ENCODE results near the gene NDUFA5. TPM values are rescaled to one million over a fixed set of nuclear protein-coding genes. Genes with fewer than 3 reads are reported as not detected.
"Not testable (repeated sequence)": the region's sequence is repeated elsewhere in the genome, so short reads cannot be mapped to it uniquely, and the experiment has no call there.

Gene NDUFA5
- total RNA-seq, 2 donors from 2014 or later = 86.0 to 129 TPM

DNA sequence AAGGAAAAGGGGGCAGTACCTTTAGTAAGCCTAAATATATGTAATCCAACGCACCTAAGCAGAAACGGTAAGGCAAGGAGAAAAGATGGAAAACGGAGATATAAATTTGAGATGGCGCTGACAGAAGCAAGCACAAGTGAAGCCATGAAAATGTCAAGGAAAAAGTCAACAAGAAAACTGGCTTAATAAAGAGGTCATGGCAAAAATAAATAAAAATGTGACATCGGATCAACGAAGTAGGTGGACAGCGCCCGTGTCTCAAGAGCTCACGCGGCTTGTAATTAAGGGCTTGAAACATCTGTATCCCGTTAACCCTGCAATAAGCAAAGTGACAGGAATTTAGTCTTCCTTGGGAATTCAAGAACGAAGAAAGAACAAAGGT, 611 bp downstream of the NDUFA5 start:
- peaks cover 5% of the 10 kb centered on the region for H3K4me1 ChIP-seq
- H3K27ac ChIP-seq = peak overlapping the region; percentile 66
- H3K9me3 ChIP-seq = no peaks in the 10 kb centered on the region
- no peaks in the 10 kb centered on the region for H3K36me3 ChIP-seq
- TF ChIP-seq, protein P1, sequence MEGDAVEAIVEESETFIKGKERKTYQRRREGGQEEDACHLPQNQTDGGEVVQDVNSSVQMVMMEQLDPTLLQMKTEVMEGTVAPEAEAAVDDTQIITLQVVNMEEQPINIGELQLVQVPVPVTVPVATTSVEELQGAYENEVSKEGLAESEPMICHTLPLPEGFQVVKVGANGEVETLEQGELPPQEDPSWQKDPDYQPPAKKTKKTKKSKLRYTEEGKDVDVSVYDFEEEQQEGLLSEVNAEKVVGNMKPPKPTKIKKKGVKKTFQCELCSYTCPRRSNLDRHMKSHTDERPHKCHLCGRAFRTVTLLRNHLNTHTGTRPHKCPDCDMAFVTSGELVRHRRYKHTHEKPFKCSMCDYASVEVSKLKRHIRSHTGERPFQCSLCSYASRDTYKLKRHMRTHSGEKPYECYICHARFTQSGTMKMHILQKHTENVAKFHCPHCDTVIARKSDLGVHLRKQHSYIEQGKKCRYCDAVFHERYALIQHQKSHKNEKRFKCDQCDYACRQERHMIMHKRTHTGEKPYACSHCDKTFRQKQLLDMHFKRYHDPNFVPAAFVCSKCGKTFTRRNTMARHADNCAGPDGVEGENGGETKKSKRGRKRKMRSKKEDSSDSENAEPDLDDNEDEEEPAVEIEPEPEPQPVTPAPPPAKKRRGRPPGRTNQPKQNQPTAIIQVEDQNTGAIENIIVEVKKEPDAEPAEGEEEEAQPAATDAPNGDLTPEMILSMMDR (IDR thresholded peaks at IDR 0.05) = no peak
- peak overlapping the region; percentile 92 to 97 for H3K9ac ChIP-seq (ENCODE audit: low read depth in 2 of 2, low read length in 2 of 2)
- H3K27me3 ChIP-seq = no peaks in the 10 kb centered on the region
- intact Hi-C loops (cut with DNase I) = no loop called here
- peak overlapping the region; percentile 65 for H3K4me3 ChIP-seq
- DNase-seq = no peak

DNA sequence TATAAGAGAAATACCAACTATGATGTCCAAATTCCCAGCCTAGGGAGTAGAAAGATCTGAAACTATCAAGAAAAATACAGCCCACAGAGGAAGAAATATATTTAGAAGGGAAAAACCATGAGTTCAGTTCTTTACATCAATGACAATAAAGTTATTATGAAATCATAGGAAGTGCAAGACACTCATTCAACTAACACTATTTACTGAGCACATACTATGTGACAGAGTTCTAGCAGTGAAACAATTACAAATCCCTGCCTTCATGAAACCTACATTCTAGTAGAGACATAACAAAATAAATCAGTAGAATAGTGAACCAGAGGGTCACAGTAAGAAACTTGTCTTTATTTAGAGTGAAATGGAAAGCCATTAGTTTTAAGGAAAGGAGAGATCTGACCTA, 2.1 kb downstream of the NDUFA5 start:
- Histone ChIP-seq H3K9me3 (no peaks in the 10 kb centered on the region), H3K27me3 (no peaks in the 10 kb centered on the region), H3K36me3 (peaks cover 3% of the 10 kb centered on the region), H3K4me1 (peaks cover 5% of the 10 kb centered on the region), H3K4me3 (no peak overlapping the region), H3K27ac (no peak overlapping the region), H3K9ac (ENCODE audit: low read depth in 2 of 2, low read length in 2 of 2) (no peak overlapping the region)
- TF ChIP-seq, protein P1 (IDR thresholded peaks at IDR 0.05) = no peak
- intact Hi-C loops (cut with DNase I) = no loop called here
- DNase-seq = no peak

DNA sequence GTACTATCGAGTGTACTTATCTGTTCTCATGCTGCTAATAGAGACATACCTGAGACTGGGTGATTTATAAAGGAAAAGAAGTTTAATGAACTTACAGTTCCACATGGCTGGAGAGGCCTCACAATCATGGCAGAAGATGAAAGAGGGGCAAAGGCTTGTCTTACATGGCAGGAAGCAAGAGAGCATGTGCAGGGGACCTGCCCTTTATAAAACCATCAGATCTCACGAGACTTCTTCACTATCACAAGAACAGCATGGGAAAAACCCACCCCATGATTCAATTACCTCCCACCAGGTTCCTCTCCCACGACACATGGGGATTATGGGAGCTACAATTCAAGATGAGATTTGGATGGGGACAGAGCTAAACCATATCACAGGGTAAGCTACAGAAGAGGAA, 4.5 kb downstream of the NDUFA5 start:
- Histone ChIP-seq H3K9me3 (no peaks in the 10 kb centered on the region), H3K36me3 (peaks cover 3% of the 10 kb centered on the region), H3K9ac (ENCODE audit: low read depth in 2 of 2, low read length in 2 of 2) (no peak overlapping the region), H3K27me3 (no peaks in the 10 kb centered on the region), H3K4me3 (no peak overlapping the region), H3K27ac (no peak overlapping the region), H3K4me1 (peaks cover 5% of the 10 kb centered on the region)
- TF ChIP-seq, protein P1 (IDR thresholded peaks at IDR 0.05) = no peak
- no peak for DNase-seq
- intact Hi-C loops (cut with DNase I) = no loop called here

DNA sequence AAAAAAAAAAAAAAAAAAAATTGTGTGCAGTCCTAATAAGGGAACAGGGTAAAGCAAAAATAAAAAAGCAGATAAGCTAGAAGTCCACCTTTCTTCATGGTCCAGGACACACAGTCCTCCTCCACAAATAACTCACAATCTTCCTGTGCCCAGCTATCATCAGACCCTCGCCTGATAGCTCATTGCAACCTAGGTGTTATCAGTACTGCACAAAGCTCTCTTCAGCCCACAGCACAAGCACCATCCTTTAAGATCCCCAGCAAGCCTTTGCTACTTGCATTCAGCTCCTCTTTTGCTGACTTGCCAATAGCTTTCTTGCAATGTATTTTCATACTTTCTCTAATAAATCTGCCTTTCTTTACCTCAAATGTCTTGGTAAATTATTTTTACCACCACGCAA, 5.0 kb downstream of the NDUFA5 start:
- TF ChIP-seq, protein P1 (IDR thresholded peaks at IDR 0.05) = no peak
- no peak overlapping the region for H3K9ac ChIP-seq (ENCODE audit: low read depth in 2 of 2, low read length in 2 of 2)
- no peaks in the 10 kb centered on the region for H3K9me3 ChIP-seq
- no peak for DNase-seq
- no peaks in the 10 kb centered on the region for H3K27me3 ChIP-seq
- no peak overlapping the region for H3K4me3 ChIP-seq
- H3K36me3 ChIP-seq = peaks cover 3% of the 10 kb centered on the region
- peaks cover 5% of the 10 kb centered on the region for H3K4me1 ChIP-seq
- intact Hi-C loops (cut with DNase I) = no loop called here
- H3K27ac ChIP-seq = no peak overlapping the region

DNA sequence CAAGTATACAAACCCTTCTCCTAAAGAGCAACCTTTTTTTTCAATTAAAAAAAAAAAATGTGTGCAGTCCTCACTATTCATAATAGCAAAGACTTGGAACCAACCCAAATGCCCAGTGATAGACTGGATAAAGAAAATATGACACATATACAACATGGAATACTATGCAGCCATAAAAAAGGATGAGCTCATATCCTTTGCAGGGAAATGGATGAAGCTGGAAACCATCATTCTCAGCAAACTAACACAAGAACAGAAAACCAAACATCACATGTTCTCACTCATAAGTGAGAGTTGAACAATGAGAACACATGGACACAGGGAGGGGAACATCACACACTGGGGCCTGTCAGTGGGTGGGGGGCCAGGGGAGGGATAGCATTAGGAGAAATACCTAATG, 5.5 kb downstream of the NDUFA5 start:
- H3K36me3 ChIP-seq; H3K27me3 ChIP-seq; intact Hi-C loops (cut with DNase I); DNase-seq; H3K4me3 ChIP-seq; H3K4me1 ChIP-seq; H3K9me3 ChIP-seq; H3K9ac ChIP-seq (ENCODE audit: low read depth in 2 of 2, low read length in 2 of 2); H3K27ac ChIP-seq: not testable (repeated sequence)

DNA sequence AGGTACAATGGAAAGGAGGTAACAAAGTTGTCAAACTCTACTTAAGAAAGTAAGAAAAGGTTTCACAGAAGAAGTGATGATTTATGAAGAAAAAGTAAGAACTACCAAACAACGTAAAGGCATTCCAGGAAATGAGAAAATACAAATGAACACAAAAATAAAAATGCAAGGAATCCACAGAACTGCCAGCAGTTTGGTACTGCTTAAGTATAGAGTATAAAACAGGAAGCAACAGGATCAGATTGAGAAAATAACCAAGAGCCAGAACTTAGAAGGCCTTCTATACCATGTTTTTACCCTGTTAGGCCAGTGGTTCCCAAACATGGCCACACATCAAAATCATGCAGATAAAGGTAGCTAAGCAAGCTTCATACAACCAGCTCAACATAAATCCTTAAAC, 9.2 kb downstream of the NDUFA5 start:
- Histone ChIP-seq H3K9me3 (no peaks in the 10 kb centered on the region), H3K9ac (ENCODE audit: low read depth in 2 of 2, low read length in 2 of 2) (no peak overlapping the region), H3K4me3 (no peak overlapping the region), H3K27ac (no peak overlapping the region), H3K4me1 (no peaks in the 10 kb centered on the region), H3K27me3 (no peaks in the 10 kb centered on the region), H3K36me3 (peaks cover 3% of the 10 kb centered on the region)
- no peak for DNase-seq
- intact Hi-C loops (cut with DNase I) = no loop called here
- TF ChIP-seq, protein P1 (IDR thresholded peaks at IDR 0.05) = no peak
